A673 (cell line): ENCODE measurements around the gene ABCA9. TPM values are rescaled to one million over a fixed set of nuclear protein-coding genes. Genes with fewer than 3 reads are reported as not detected.

Experiments
- BruUV-seq: library from RNA; stranded (reverse); fragments of 400-500 nt; replicated peaks from 2 replicates; lab custom pipeline; 2021; lab: Mats Ljungman, UMichigan
- CTCF ChIA-PET: fragments of 300-600 bp; sonication (Branson Sonifier 250); formaldehyde crosslinking; loops from one replicate; lab custom pipeline; 2022; ENCODE audit warnings: antibody characterized with exemption; lab: Charles Lee
- POLR2A ChIA-PET: fragments of 300-600 bp; sonication (Branson Sonifier 250); formaldehyde crosslinking; loops from one replicate; lab custom pipeline; 2022; ENCODE audit warnings: antibody characterized with exemption; ENCODE audit not compliant: low non-redundant PET; lab: Charles Lee
- DNase-seq: peaks from one replicate; pipeline ENCODE4 v3.0.0-alpha.2; 2015; ENCODE audit warnings: low spot score
- H3K27ac ChIP-seq: fragments of 200-600 bp; sonication (generic); 2 replicates; pipeline ENCODE4 v1.5.1; 2016; ENCODE audit warnings: mixed run types, low read depth, mild to moderate bottlenecking, mixed read lengths, antibody characterized with exemption, low read length; ENCODE audit not compliant: poor library complexity, severe bottlenecking
- H3K27me3 ChIP-seq: fragments of 200-600 bp; sonication (generic); replicated peaks from 2 replicates; pipeline ENCODE4 v1.6.1; 2017; ENCODE audit warnings: mixed run types, low read depth, mild to moderate bottlenecking, mixed read lengths, antibody characterized with exemption, low read length; ENCODE audit not compliant: insufficient read depth, poor library complexity
- H3K36me3 ChIP-seq: fragments of 200-600 bp; sonication (generic); 2 replicates; pipeline ENCODE4 v1.6.1; 2016; ENCODE audit warnings: mixed run types, mild to moderate bottlenecking, mixed read lengths, antibody characterized with exemption, low read length; ENCODE audit not compliant: insufficient read depth, poor library complexity, severe bottlenecking
- H3K4me1 ChIP-seq: fragments of 200-600 bp; sonication (generic); 2 replicates; pipeline ENCODE4 v1.6.1; 2017; ENCODE audit warnings: mixed run types, mild to moderate bottlenecking, mixed read lengths, antibody characterized with exemption, low read length; ENCODE audit not compliant: insufficient read depth, poor library complexity, severe bottlenecking
- H3K4me3 ChIP-seq: fragments of 200-600 bp; sonication (generic); 2 replicates; pipeline ENCODE4 v1.5.1; 2016; ENCODE audit warnings: low read depth, mixed run types, mild to moderate bottlenecking, mixed read lengths, low read length; ENCODE audit not compliant: poor library complexity, severe bottlenecking
- H3K9me3 ChIP-seq: fragments of 200-600 bp; sonication (generic); 2 replicates; pipeline ENCODE4 v1.6.1; 2016; ENCODE audit warnings: mixed run types, low read depth, mild to moderate bottlenecking, mixed read lengths, antibody characterized with exemption, low read length; ENCODE audit not compliant: poor library complexity, severe bottlenecking
- EZH2 ChIP-seq: fragments of 200-600 bp; sonication (generic); IDR thresholded peaks from 2 replicates; pipeline ENCODE4 v1.6.1; 2017; ENCODE audit warnings: borderline replicate concordance, low read depth, mild to moderate bottlenecking, mixed read lengths, antibody characterized with exemption, low read length; ENCODE audit not compliant: poor library complexity, severe bottlenecking
- intact Hi-C: fragments of 100-400 bp; cut with micrococcal nuclease; formaldehyde crosslinking; loops from one replicate; pipeline ENCODE4 v1.10.0; 2022; ENCODE audit not compliant: unreplicated experiment
- total RNA-seq: library from RNA; stranded (reverse); gene quantifications from 2 replicates; pipeline ENCODE4 v1.2.3, GENCODE V29; 2021
- TF ChIP-seq, protein P1 (sequence below): fragments of 300-800, 200-600 bp; sonication (generic); conservative IDR thresholded peaks from 2 replicates; pipeline ENCODE4 v1.5.1; 2017; ENCODE audit warnings: low read depth, mild to moderate bottlenecking, antibody characterized with exemption, low read length, moderate library complexity, mixed read lengths

ABCA9 gene
- total RNA-seq, 1 experiment from 2014 or later, result 1.4 TPM

- Histone ChIP-seq H3K36me3 (no peaks in the 10 kb centered on the region), H3K9me3 (no peaks in the 10 kb centered on the region), H3K4me1 (no peaks in the 10 kb centered on the region), H3K27me3 (no peaks in the 10 kb centered on the region), H3K27ac (no peak overlapping the region), H3K4me3 (no peak overlapping the region)
- TF ChIP-seq EZH2, result no peak
- TF ChIP-seq, protein P1, sequence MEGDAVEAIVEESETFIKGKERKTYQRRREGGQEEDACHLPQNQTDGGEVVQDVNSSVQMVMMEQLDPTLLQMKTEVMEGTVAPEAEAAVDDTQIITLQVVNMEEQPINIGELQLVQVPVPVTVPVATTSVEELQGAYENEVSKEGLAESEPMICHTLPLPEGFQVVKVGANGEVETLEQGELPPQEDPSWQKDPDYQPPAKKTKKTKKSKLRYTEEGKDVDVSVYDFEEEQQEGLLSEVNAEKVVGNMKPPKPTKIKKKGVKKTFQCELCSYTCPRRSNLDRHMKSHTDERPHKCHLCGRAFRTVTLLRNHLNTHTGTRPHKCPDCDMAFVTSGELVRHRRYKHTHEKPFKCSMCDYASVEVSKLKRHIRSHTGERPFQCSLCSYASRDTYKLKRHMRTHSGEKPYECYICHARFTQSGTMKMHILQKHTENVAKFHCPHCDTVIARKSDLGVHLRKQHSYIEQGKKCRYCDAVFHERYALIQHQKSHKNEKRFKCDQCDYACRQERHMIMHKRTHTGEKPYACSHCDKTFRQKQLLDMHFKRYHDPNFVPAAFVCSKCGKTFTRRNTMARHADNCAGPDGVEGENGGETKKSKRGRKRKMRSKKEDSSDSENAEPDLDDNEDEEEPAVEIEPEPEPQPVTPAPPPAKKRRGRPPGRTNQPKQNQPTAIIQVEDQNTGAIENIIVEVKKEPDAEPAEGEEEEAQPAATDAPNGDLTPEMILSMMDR, result no peak
- ChIA-PET CTCF (no interaction called here), POLR2A (no interaction called here)
- DNase-seq, result no peak
- BruUV-seq, result no TSS peak
- intact Hi-C loops, result no loop called here
Measured at GRCh38 chr17:68939195-68939594, 121.5 kb downstream of the ABCA9 start.

DNA sequence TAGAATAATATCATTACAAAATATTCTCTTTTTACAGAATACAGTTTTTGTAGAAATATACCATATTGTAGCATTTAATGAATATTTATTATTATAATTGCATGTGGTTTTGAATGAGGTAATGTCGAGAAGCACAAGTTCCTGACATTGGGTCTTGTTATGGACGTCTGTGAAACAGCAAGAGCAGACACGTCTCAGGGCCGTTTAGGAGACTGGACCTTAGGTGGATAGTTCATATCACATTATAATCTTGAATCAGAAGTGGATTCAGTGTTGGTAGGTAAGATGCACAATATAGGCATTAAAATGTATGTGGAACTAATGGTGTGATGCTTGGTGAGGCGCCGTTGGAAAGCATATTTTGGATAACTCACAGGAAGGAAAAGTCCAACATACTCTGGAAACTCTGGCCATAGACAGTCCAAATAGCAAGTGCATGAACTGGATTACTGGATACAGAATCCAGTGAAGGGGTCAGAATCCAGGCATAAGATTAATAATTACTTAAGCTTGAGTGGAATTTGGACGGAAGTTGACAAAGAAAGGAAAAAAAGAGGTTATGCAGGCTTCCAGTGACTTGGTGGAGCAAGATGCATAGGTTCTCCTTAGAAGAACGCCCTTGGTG is 122.7 kb downstream of the ABCA9 start:
- no peaks in the 10 kb centered on the region for H3K9me3 ChIP-seq
- DNase-seq, result no peak
- no peak for TF ChIP-seq EZH2
- TF ChIP-seq, protein P1, result no peak
- H3K4me1 ChIP-seq, result no peaks in the 10 kb centered on the region
- ChIA-PET POLR2A (no interaction called here), CTCF (no interaction called here)
- no peak overlapping the region for H3K4me3 ChIP-seq
- BruUV-seq, result no TSS peak
- intact Hi-C loops, result no loop called here
- no peaks in the 10 kb centered on the region for H3K36me3 ChIP-seq
- H3K27ac ChIP-seq, result no peak overlapping the region
- no peaks in the 10 kb centered on the region for H3K27me3 ChIP-seq

DNA sequence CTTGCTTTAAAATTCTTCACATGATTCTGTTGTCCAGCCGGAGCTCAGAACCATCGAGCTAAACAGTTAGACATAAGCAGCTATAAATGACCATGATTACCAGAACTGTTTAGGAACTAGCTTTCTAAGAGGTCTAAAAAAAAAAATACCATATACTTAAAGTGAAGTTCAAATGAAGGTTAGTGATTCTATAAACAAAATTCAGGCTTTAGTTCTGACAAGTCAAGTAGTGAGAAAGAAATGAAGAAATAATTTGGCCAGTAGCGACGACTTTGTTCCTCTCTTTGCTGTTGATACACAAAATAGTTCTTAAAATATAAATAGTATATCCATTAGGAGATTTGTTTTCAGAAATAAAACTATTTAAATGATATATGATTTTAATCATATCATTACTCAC is 133.2 kb downstream of the ABCA9 start:
- POLR2A ChIA-PET, result no interaction called here
- no peak for TF ChIP-seq EZH2
- TF ChIP-seq, protein P1, result no peak
- BruUV-seq, result no TSS peak
- Histone ChIP-seq H3K27ac (no peak overlapping the region), H3K9me3 (no peaks in the 10 kb centered on the region), H3K4me3 (no peak overlapping the region), H3K36me3 (no peaks in the 10 kb centered on the region), H3K4me1 (no peaks in the 10 kb centered on the region), H3K27me3 (no peaks in the 10 kb centered on the region)
- intact Hi-C loops, result no loop called here
- CTCF ChIA-PET, result no interaction called here
- no peak for DNase-seq
